Gastrocnemius medialis (tissue), 4 donors: ENCODE data around the gene IBSP.

Experiments
- POLR2A ChIP-seq, 2 donors: fragments of 450-650 bp; IDR thresholded peaks; one replicate each; pipeline ENCODE4 v1.6.1; 2017; ENCODE audit warnings: antibody characterized with exemption in 2 of 2, mild to moderate bottlenecking in 2 of 2, moderate library complexity in 2 of 2
- TF ChIP-seq, protein P1 (sequence below), 5 experiments: fragments of 450-650 bp in 3 of 5; fragments of 200-600 bp in 2 of 5; sonication (generic) in 2 of 5; IDR thresholded peaks in 4 of 5; conservative IDR thresholded peaks in 1 of 5; 1 replicate in 4 of 5; 2 replicates in 1 of 5; pipeline ENCODE4 v1.5.1; 2016 to 2019; ENCODE audit warnings: antibody characterized with exemption in 5 of 5, mild to moderate bottlenecking in 3 of 5, moderate library complexity in 3 of 5

DNA sequence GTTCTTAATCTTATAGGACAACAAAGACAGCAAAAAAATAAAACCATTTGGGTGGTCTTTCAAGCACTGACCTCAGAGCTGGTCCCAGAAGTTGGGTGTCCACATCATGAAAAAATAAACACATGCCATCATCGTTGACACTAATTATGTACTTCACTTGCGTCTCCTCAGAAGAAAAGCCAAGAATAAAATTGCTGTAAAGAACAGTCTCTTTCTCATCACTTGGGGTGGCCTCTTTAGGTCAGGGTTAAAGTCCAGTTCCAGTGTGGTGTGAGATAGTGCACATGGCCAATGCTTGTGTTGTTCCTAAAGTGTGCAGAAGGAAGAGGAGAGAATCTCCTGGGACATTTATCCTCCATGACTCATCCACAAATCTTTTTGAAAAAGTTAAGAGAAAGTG, 49.5 kb upstream of the IBSP start:
- TF ChIP-seq, protein P1, sequence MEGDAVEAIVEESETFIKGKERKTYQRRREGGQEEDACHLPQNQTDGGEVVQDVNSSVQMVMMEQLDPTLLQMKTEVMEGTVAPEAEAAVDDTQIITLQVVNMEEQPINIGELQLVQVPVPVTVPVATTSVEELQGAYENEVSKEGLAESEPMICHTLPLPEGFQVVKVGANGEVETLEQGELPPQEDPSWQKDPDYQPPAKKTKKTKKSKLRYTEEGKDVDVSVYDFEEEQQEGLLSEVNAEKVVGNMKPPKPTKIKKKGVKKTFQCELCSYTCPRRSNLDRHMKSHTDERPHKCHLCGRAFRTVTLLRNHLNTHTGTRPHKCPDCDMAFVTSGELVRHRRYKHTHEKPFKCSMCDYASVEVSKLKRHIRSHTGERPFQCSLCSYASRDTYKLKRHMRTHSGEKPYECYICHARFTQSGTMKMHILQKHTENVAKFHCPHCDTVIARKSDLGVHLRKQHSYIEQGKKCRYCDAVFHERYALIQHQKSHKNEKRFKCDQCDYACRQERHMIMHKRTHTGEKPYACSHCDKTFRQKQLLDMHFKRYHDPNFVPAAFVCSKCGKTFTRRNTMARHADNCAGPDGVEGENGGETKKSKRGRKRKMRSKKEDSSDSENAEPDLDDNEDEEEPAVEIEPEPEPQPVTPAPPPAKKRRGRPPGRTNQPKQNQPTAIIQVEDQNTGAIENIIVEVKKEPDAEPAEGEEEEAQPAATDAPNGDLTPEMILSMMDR (IDR thresholded peaks at IDR 0.05 in 4 of 5, conservative IDR thresholded peaks at IDR 0.05 in 1 of 5), result no peak
- TF ChIP-seq POLR2A (IDR thresholded peaks at IDR 0.05), result no peak
